C4-2B (cell line): ENCODE results near the gene NFATC4.
A peak's percentile ranks its signal among the peaks of the same experiment; 100 is the strongest.

Experiments
- H3K27ac ChIP-seq: fragments of 450-650 bp; 2 replicates; pipeline ENCODE4 v1.5.1; 2017
- ZFX ChIP-seq: fragments of 450-650 bp; IDR thresholded peaks from 2 replicates; pipeline ENCODE4 v1.6.1; 2017
- TF ChIP-seq, protein P1 (sequence below): fragments of 450-650 bp; conservative IDR thresholded peaks from 2 replicates; pipeline ENCODE4 v1.5.1; 2017; ENCODE audit warnings: mild to moderate bottlenecking

The NFATC4 gene

DNA sequence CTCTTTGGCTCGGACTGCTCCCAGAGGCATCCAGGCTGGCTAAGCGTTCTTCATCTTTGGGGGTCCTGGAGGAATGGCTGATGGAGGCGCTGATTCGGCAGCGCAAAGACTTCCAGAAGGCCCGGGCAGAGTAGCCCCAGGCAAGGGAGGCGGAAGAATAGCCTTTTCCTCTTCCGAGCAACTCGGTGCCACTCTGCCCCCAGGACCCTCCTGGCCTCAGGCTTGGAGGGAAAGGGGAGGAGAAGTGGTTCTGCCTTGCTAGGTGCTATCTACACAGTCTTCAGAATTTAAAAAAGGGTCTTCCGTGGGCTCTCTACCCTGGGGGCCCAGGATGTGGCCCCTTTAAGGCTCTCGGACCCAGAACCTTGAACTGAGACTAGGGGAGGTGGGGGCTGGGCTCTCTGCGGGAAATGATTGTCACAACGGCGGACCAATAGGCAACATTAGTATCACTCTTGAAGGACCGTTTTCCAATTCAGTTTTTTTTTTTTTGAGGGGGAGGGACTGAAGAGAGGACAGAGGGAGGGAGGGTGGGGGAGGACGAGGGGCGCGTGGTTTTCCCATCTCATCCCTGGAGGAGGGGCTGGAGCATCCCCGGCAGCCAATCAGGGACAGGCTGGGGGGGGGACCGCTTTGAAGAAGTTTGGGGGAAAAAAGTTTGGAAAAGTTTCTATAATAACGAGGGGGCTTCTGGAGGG is at the start of gene NFATC4:
Gene NFATC4 (plus strand): TSS at position 671 of the 698 bp plus-strand sequence. CDS start 157 bp downstream, outside the sequence.
- peak within 1 kb of the TSS; percentile 46 for H3K27ac ChIP-seq
- TF ChIP-seq, protein P1, sequence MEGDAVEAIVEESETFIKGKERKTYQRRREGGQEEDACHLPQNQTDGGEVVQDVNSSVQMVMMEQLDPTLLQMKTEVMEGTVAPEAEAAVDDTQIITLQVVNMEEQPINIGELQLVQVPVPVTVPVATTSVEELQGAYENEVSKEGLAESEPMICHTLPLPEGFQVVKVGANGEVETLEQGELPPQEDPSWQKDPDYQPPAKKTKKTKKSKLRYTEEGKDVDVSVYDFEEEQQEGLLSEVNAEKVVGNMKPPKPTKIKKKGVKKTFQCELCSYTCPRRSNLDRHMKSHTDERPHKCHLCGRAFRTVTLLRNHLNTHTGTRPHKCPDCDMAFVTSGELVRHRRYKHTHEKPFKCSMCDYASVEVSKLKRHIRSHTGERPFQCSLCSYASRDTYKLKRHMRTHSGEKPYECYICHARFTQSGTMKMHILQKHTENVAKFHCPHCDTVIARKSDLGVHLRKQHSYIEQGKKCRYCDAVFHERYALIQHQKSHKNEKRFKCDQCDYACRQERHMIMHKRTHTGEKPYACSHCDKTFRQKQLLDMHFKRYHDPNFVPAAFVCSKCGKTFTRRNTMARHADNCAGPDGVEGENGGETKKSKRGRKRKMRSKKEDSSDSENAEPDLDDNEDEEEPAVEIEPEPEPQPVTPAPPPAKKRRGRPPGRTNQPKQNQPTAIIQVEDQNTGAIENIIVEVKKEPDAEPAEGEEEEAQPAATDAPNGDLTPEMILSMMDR = no peak
- TF ChIP-seq ZFX = no peak

DNA sequence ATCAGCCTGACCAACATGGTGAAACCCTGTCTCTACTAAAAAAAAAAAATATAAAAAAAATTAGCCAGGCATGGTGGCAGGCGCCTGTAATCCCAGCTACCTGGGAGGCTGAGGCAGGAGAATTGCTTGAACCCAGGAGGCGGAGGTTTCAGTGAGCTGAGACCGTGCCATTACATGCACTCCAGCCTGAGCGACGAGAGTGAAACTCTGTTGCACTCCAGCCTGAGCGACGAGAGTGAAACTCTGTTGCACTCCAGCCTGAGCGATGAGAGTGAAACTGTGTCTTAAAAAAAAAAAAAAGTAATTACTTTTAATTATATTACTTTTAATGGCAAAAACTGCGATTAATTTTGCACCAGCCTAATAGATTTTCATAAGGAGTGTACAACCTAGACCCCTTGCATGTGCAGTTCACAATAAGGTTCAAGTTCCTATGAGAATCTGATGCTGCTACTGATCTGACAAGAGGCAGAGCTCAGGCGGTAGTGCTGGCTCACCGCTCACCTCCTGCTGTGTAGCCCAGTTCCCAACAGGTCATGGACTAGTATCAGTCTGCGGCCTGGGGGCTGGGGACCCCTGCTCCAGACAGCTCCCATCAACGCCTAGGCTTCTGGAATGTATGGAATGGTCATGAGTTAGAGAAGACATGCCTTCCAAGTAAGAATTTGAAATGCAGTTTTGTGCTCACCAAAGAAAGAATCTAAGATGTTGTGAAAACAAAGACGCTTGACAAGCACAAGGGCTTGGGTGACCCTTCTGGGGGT is 46.6 kb upstream of the NFATC4 start:
- TF ChIP-seq ZFX = no peak
- TF ChIP-seq, protein P1 = no peak
- no peak overlapping the region for H3K27ac ChIP-seq

DNA sequence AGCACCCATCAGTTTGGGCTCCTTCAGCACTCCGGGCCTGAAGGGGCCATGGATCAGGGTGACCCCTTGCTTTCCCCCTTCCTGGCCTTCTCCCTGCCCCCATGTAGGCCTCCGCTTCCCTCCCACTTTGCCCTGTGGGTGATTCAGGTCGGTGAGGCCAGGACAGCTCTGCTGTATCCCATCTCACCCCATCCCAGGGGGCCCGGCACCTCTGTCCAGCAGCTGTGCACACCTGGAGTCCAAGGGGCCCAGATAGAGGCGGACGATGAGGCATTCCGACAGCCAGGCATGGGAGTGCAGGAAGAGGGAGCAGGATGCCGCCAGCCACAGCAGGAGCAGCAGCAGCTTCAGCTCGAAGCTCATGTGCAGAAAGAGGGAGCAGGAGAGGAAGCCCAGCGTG is 45.3 kb upstream of the NFATC4 start:
- no peak overlapping the region for H3K27ac ChIP-seq
- TF ChIP-seq, protein P1 = no peak
- TF ChIP-seq ZFX = no peak

DNA sequence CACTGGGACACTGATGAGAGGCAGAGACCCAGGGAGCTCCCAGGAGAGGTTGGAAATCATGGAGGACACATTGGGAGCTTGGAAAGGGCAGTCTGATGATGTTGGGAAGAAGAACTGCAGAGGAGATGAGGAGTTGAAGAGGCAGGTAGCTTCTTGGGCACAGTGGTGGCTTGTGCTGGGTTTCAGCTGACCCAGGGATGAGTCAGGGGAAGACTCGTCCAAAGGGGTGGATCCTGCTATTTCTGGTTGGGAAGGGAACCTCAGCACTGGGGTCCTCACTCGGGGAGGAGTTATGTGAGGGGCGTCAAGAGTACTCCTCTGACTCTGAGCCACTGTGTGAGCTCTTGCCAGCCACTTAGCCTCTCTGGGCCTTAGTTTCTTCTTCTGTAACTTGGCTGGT is 44.6 kb upstream of the NFATC4 start:
- TF ChIP-seq ZFX = no peak
- TF ChIP-seq, protein P1 = no peak
- no peak overlapping the region for H3K27ac ChIP-seq

DNA sequence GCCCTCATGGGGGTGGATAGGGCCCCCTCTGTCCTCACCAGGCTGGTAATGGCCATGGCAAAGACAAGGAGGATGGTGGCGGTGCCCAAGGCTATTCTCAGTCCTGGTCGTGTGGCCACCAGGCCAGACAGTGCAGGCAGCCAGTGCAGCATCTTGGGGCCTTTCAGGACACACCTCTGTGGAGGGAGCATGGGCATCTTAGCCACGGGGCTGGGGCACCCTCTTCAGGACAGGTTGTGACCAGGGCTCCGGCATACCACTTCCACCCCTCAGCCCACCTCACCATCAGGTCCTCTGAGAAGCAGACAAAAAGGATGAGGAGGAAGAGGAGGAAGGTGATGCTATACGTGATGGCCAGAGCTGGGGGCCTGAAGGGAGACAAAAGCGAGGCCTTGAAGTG is 44.0 kb upstream of the NFATC4 start:
- no peak for TF ChIP-seq ZFX
- TF ChIP-seq, protein P1 = no peak
- no peak overlapping the region for H3K27ac ChIP-seq

DNA sequence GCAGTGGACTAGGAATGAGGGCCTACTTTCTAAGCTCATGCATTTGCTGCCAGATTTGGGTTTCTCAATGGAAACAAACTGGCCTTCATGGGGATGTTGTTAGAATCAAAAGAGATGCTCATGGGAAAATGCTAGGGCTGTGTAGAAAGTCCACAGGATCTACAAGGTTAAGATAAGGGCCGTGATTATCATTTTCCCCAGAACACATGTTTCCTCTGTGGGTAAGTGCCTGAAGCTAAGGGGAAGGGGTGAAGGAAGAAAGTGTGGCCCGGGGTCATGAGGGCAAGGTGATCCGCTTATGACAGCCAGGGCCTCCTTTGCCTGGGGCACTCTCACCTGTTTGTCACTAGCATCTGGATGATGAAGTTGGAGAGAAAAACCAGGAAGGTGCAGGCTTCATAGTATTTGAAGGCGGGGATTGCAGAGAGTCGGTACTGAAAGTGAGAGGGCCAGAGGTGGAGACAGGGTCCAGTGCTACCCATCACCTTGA is 42.9 kb upstream of the NFATC4 start:
- no peak overlapping the region for H3K27ac ChIP-seq
- TF ChIP-seq, protein P1 = no peak
- TF ChIP-seq ZFX = no peak

DNA sequence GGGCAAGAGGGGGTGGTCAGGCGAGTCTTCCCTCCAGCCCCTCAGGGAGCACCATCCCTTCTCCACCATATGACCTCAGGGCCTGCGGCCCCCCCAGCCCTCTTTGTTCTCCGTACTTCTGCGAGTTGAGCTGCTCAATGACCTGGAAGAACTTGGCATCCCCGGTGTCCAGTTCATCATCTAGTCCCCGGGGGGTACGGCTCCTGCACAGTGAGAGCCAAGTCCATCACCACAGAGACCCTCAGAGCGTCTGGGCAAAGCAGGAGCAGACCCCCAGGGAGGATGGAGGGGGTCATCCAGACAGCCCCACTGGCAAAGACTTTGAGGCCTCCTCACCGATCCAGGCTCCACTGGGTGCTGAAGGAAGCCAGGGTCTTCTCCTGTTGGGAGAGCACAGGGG is 42.0 kb upstream of the NFATC4 start:
- TF ChIP-seq ZFX = no peak
- TF ChIP-seq, protein P1 = no peak
- no peak overlapping the region for H3K27ac ChIP-seq
